ENCODE data around the gene TTLL5. TPM values are rescaled to one million over a fixed set of nuclear protein-coding genes. Genes with fewer than 3 reads are reported as not detected.

The TTLL5 gene
- total and polyA plus RNA-seq, 2 donors (not counting 1 experiment from before 2014, with no cell fraction given) = 16.1 to 23.8 TPM

DNA sequence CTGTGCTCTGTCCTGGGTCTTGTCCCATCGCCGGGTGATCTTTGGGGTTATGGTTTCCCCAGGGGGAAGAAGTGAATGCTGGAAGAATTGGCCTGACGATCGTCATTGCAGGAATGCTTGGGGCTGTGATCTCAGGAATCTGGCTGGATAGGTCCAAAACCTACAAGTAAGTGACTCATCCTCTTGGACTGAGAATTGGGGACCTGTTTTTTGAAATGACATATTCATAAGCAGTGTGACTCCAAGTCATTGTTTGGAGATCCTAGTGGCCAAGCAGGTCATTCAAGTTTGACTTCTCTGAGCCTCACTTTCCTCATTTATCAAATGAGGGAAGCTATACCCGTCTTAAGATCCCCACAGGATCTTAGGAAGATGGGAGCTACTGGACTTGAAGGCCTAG, 26.2 kb upstream of the TTLL5 start:
- Histone ChIP-seq H3K79me2 (ENCODE audit: control insufficient read depth, insufficient read depth, low read length) (no peaks in the 10 kb centered on the region), H3K4me1 (ENCODE audit: control insufficient read depth, extremely low read depth, insufficient read depth, low read length) (no peaks in the 10 kb centered on the region), H2AFZ (ENCODE audit: low read length) (no peak overlapping the region), H4K20me1 (ENCODE audit: control insufficient read depth, extremely low read depth, insufficient read depth, low read length) (no peaks in the 10 kb centered on the region), H3K36me3 (ENCODE audit: control insufficient read depth, insufficient read depth, low read length) (no peaks in the 10 kb centered on the region), H3K9ac (ENCODE audit: insufficient read depth, low read length) (no peak overlapping the region), H3K9me3 (ENCODE audit: control insufficient read depth, insufficient read depth, low read depth, low read length) (no peaks in the 10 kb centered on the region), H3K27me3 (ENCODE audit: control insufficient read depth, insufficient read depth, low read length) (peaks cover 3% of the 10 kb centered on the region), H3K4me2 (ENCODE audit: extremely low read depth, insufficient read depth, low read length) (no peak overlapping the region), H3K4me3 (replicated peaks in 1 of 4; ENCODE audit: control extremely low read depth in 1 of 4, insufficient read depth in 1 of 4, low read depth in 3 of 4, low read length in 4 of 4) (no peak overlapping the region), H3K27ac (ENCODE audit: insufficient read depth, low read length) (no peak overlapping the region)
- DNase-seq (ENCODE audit: low read depth in 2 of 2) = no peak
- TF ChIP-seq, protein P1, sequence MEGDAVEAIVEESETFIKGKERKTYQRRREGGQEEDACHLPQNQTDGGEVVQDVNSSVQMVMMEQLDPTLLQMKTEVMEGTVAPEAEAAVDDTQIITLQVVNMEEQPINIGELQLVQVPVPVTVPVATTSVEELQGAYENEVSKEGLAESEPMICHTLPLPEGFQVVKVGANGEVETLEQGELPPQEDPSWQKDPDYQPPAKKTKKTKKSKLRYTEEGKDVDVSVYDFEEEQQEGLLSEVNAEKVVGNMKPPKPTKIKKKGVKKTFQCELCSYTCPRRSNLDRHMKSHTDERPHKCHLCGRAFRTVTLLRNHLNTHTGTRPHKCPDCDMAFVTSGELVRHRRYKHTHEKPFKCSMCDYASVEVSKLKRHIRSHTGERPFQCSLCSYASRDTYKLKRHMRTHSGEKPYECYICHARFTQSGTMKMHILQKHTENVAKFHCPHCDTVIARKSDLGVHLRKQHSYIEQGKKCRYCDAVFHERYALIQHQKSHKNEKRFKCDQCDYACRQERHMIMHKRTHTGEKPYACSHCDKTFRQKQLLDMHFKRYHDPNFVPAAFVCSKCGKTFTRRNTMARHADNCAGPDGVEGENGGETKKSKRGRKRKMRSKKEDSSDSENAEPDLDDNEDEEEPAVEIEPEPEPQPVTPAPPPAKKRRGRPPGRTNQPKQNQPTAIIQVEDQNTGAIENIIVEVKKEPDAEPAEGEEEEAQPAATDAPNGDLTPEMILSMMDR (conservative IDR thresholded peaks at IDR 0.05 in 1 of 2, IDR thresholded peaks at IDR 0.05 in 1 of 2; ENCODE audit: low read depth in 1 of 2, low read length in 2 of 2) = no peak
- TF ChIP-seq EZH2 (IDR thresholded peaks at IDR 0.05; ENCODE audit: low read length, missing control alignments) = no peak

DNA sequence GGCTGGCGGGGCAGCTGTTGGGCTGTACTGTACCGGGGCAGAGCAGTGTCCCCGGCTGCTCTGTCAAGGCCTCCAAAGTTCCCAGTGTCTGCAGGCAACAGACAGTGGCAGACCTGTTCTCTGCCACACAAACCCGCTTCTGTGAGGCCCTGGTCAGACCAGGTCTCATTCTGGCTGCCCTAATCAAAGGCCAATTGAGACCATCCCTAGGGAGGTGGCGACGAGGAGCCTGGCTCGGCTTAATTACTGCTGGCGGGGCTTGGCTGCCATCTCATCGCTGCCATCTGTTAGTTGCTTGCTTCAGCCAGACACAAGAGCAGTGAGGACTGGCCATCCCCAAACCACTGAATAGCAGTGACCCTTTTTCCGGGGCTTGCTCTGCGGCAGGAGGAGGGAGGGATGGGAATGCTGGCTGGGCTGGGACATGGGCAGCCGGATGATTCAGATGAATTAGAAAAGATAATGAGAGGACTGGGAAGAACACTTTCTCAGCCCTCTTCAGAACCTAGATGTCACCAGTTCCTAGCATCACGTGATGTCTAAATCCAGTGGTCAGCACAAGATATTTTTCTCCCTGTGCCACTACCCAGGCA, 24.9 kb upstream of the TTLL5 start:
- DNase-seq (ENCODE audit: low read depth in 2 of 2) = peak; percentile 61 to 70

GRCh38 chr14:75640876-75641275, 20.2 kb upstream of the TTLL5 start:
- DNase-seq (ENCODE audit: low read depth in 2 of 2) = no peak
- no peak overlapping the region for H3K9ac ChIP-seq (ENCODE audit: insufficient read depth, low read length)
- H3K4me1 ChIP-seq (ENCODE audit: control insufficient read depth, extremely low read depth, insufficient read depth, low read length) = peaks cover 5% of the 10 kb centered on the region
- no peaks in the 10 kb centered on the region for H3K79me2 ChIP-seq (ENCODE audit: control insufficient read depth, insufficient read depth, low read length)
- TF ChIP-seq EZH2 (IDR thresholded peaks at IDR 0.05; ENCODE audit: low read length, missing control alignments) = no peak
- TF ChIP-seq, protein P1 (conservative IDR thresholded peaks at IDR 0.05 in 1 of 2, IDR thresholded peaks at IDR 0.05 in 1 of 2; ENCODE audit: low read depth in 1 of 2, low read length in 2 of 2) = no peak
- no peaks in the 10 kb centered on the region for H3K27me3 ChIP-seq (ENCODE audit: control insufficient read depth, insufficient read depth, low read length)
- no peaks in the 10 kb centered on the region for H3K36me3 ChIP-seq (ENCODE audit: control insufficient read depth, insufficient read depth, low read length)
- H3K4me2 ChIP-seq (ENCODE audit: extremely low read depth, insufficient read depth, low read length) = no peak overlapping the region
- no peak overlapping the region for H2AFZ ChIP-seq (ENCODE audit: low read length)
- no peaks in the 10 kb centered on the region for H4K20me1 ChIP-seq (ENCODE audit: control insufficient read depth, extremely low read depth, insufficient read depth, low read length)
- no peak overlapping the region for H3K27ac ChIP-seq (ENCODE audit: insufficient read depth, low read length)
- H3K4me3 ChIP-seq (replicated peaks in 1 of 4; ENCODE audit: control extremely low read depth in 1 of 4, insufficient read depth in 1 of 4, low read depth in 3 of 4, low read length in 4 of 4) = no peak overlapping the region
- H3K9me3 ChIP-seq (ENCODE audit: control insufficient read depth, insufficient read depth, low read depth, low read length) = no peaks in the 10 kb centered on the region

More for the DNA sequence above, 24.9 kb upstream of the TTLL5 start:
- H3K4me2 ChIP-seq (ENCODE audit: extremely low read depth, insufficient read depth, low read length) = no peak overlapping the region
- H3K9me3 ChIP-seq (ENCODE audit: control insufficient read depth, insufficient read depth, low read depth, low read length) = no peaks in the 10 kb centered on the region
- H3K27me3 ChIP-seq (ENCODE audit: control insufficient read depth, insufficient read depth, low read length) = peaks cover 3% of the 10 kb centered on the region
- no peak overlapping the region for H3K9ac ChIP-seq (ENCODE audit: insufficient read depth, low read length)
- H4K20me1 ChIP-seq (ENCODE audit: control insufficient read depth, extremely low read depth, insufficient read depth, low read length) = no peaks in the 10 kb centered on the region
- H3K27ac ChIP-seq (ENCODE audit: insufficient read depth, low read length) = no peak overlapping the region
- H3K79me2 ChIP-seq (ENCODE audit: control insufficient read depth, insufficient read depth, low read length) = no peaks in the 10 kb centered on the region
- no peaks in the 10 kb centered on the region for H3K36me3 ChIP-seq (ENCODE audit: control insufficient read depth, insufficient read depth, low read length)
- no peaks in the 10 kb centered on the region for H3K4me1 ChIP-seq (ENCODE audit: control insufficient read depth, extremely low read depth, insufficient read depth, low read length)
- no peak overlapping the region for H3K4me3 ChIP-seq (replicated peaks in 1 of 4; ENCODE audit: control extremely low read depth in 1 of 4, insufficient read depth in 1 of 4, low read depth in 3 of 4, low read length in 4 of 4)
- no peak overlapping the region for H2AFZ ChIP-seq (ENCODE audit: low read length)
- TF ChIP-seq, protein P1 (conservative IDR thresholded peaks at IDR 0.05 in 1 of 2, IDR thresholded peaks at IDR 0.05 in 1 of 2; ENCODE audit: low read depth in 1 of 2, low read length in 2 of 2) = no peak
- TF ChIP-seq EZH2 (IDR thresholded peaks at IDR 0.05; ENCODE audit: low read length, missing control alignments) = no peak
